Neuron (in vitro differentiated cells): ENCODE results near the gene GRID2.

Experiments
- H2AFZ ChIP-seq: one replicate; pipeline ENCODE4 v1.6.1; 2013; ENCODE audit warnings: low read depth, mild to moderate bottlenecking, inconsistent platforms, low read length, moderate library complexity
- H3K27me3 ChIP-seq: one replicate; pipeline ENCODE4 v1.6.1; 2013; ENCODE audit warnings: low read length; ENCODE audit not compliant: insufficient read depth
- H3K36me3 ChIP-seq: one replicate; pipeline ENCODE4 v1.6.1; 2013; ENCODE audit warnings: low read length; ENCODE audit not compliant: insufficient read depth
- H3K4me1 ChIP-seq: one replicate; pipeline ENCODE4 v1.6.1; 2013; ENCODE audit warnings: low read length; ENCODE audit not compliant: insufficient read depth
- H3K4me3 ChIP-seq: 2 replicates; pipeline ENCODE4 v1.5.1; 2013; ENCODE audit warnings: mild to moderate bottlenecking, low read length, moderate library complexity
- H3K9me3 ChIP-seq: one replicate; pipeline ENCODE4 v1.6.1; 2013; ENCODE audit warnings: low read length

GRID2 gene

DNA sequence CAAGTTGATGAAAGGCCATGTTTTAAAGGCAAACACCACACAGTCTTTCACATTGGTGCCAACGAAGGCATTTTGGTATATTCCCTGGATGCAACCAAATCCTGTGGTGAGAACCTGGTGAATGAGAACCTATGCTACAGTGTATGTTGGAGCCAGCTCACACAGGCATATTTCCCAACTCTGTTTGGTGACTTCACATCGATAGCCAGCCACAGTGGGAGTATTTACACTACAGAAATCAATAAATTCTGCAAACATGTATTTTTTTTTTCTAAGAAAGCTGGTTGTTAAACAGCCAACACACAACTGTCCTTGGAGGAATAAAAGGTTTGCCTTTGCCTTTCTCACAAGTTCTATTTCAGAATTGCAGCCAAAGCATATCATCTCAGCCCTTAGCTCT is 691.0 kb downstream of the GRID2 start:
- Histone ChIP-seq H3K36me3 (no peaks in the 10 kb centered on the region), H2AFZ (no peak overlapping the region), H3K4me3 (no peak overlapping the region), H3K27me3 (no peaks in the 10 kb centered on the region), H3K4me1 (no peaks in the 10 kb centered on the region), H3K9me3 (no peaks in the 10 kb centered on the region)

DNA sequence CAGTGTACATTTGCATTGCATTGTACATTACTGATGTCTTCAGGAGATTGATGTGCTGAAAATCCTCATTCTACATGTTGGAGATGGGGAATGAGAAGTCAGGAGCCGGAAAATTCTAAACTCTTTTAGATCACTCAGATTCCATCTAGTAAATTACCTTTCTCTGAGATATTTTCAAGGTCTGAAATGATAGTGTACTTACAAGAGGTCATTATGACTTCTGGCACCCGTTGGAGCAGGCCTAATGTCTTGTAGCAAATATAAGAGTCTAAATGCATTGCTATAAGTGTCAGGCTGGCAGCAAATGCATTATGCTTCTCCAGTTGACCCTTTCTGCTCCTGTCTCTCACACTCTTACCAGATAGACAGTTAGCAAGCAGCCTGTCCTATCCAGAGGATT is 692.8 kb downstream of the GRID2 start:
- no peaks in the 10 kb centered on the region for H3K4me1 ChIP-seq
- no peak overlapping the region for H3K4me3 ChIP-seq
- H3K36me3 ChIP-seq, result no peaks in the 10 kb centered on the region
- no peaks in the 10 kb centered on the region for H3K27me3 ChIP-seq
- H2AFZ ChIP-seq, result no peak overlapping the region
- no peaks in the 10 kb centered on the region for H3K9me3 ChIP-seq

DNA sequence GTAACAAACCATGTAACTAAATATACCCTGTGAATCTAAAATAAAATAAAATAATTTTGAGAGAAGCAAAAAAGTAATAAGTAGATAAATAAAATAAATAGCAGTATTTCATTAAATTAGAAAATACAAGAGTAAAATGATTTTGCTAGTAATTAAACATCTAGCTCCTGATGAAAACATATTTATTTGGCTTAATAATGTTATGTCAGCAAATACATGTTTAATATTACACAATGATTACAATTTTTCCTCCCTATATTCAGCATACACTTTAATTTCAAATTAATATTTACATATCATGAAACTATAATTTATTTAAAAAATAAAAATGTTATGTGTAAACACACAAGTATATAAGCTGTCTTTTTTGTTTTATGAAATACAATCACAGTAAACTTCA is 697.1 kb downstream of the GRID2 start:
- Histone ChIP-seq H2AFZ (no peak overlapping the region), H3K4me1 (no peaks in the 10 kb centered on the region), H3K27me3 (no peaks in the 10 kb centered on the region), H3K4me3 (no peak overlapping the region), H3K9me3 (no peaks in the 10 kb centered on the region), H3K36me3 (no peaks in the 10 kb centered on the region)

DNA sequence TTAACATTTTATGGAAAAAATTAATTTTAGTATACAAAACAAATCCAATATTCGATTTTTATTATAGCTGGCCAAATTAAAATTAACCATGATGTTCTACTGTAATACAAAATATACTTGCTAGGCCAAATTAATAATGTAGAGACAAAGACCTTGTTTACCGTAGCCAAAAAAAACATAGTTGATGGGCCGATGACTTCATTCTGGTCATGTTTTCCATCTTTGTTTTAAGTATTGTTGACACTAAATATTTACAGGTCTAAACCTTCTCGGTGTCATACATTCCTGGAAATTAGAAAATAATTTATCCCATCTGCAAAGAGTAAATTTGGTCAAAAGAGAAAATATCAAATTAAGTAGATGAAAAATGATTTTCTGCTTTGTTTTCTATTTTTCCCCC is 698.5 kb downstream of the GRID2 start:
- Histone ChIP-seq H3K9me3 (no peaks in the 10 kb centered on the region), H3K4me3 (no peak overlapping the region), H3K4me1 (no peaks in the 10 kb centered on the region), H3K27me3 (no peaks in the 10 kb centered on the region), H2AFZ (no peak overlapping the region), H3K36me3 (no peaks in the 10 kb centered on the region)

DNA sequence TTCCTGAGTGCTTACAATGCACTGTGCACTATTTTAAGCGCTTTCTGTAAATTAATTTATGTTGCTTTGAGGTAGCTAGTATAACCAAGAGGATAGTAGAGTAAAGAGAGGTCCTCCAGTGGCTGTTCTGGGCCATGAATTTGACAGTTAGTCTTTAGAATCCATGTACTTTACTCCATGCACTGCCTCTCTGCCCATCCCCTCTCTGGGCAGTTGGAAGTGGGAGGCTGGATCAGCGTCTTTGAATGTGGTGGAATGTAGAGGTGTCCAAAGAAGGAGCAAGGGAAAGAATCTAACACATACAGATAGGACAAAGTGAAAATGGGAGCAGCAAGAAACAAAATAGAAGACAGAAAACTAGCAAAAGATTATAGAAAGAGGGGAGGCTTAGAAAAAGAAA is 712.6 kb downstream of the GRID2 start:
- Histone ChIP-seq H3K9me3 (no peaks in the 10 kb centered on the region), H3K4me1 (no peaks in the 10 kb centered on the region), H2AFZ (no peak overlapping the region), H3K4me3 (no peak overlapping the region), H3K27me3 (no peaks in the 10 kb centered on the region), H3K36me3 (no peaks in the 10 kb centered on the region)

DNA sequence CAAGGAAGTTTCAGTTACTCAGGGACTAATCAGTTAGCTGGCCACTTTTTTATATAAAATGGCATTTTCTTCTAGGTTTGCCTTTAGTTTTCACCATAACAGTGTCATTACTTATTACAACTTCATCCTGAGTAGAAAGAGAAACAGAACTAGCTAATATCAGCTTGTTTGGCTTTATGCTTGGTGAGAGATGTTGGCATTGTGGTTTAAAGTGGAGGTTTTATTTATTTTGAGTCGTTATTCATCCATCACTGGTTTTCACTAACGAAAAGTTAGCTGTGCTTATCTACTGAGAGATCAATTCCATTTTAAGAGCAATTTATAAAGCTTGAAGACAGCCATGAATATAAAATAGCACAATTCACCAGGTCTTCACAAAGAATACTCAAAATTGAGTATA is 714.5 kb downstream of the GRID2 start:
- Histone ChIP-seq H2AFZ (no peak overlapping the region), H3K4me1 (no peaks in the 10 kb centered on the region), H3K27me3 (no peaks in the 10 kb centered on the region), H3K4me3 (no peak overlapping the region), H3K36me3 (no peaks in the 10 kb centered on the region), H3K9me3 (no peaks in the 10 kb centered on the region)

DNA sequence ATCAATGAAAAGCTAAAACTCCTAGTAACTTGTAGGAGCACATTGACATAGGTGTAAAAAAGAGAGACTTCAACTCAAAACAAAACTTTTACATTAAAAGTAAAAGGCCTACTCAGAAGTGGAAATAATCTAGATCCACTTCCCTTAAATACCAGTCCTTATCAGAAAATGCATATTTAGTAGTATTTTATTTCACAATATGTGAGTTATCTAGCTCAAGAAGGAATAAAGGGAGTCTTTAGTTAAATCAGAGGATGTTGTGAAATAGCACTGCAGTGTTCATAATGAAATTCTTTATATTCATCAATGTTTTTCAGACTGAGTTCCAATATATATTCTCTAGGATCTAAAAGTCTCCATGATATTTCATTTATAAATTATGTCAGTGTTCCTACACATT is 715.0 kb downstream of the GRID2 start:
- no peaks in the 10 kb centered on the region for H3K36me3 ChIP-seq
- no peaks in the 10 kb centered on the region for H3K9me3 ChIP-seq
- no peak overlapping the region for H2AFZ ChIP-seq
- no peaks in the 10 kb centered on the region for H3K27me3 ChIP-seq
- no peak overlapping the region for H3K4me3 ChIP-seq
- H3K4me1 ChIP-seq, result no peaks in the 10 kb centered on the region

DNA sequence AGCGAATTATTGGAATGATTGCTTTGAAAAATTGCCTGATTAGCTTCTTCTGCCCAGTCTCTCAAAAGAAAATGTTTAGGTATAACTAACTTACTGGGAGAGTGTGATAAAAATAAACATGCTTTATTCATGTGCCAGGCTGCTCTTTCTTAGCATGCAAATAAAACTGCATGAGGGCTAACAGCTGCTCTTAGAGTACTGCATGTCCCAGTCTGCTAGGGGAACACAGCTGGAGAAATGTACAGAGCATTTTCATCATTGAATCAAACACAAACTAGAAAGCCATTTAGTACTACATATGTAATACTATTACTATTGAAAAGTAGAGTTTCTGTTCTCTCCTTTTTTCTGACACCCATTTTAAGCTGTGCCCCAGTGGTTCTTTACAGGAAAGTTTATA is 726.0 kb downstream of the GRID2 start:
- Histone ChIP-seq H3K4me3 (no peak overlapping the region), H3K36me3 (no peaks in the 10 kb centered on the region), H3K4me1 (no peaks in the 10 kb centered on the region), H3K9me3 (no peaks in the 10 kb centered on the region), H3K27me3 (no peaks in the 10 kb centered on the region), H2AFZ (no peak overlapping the region)

DNA sequence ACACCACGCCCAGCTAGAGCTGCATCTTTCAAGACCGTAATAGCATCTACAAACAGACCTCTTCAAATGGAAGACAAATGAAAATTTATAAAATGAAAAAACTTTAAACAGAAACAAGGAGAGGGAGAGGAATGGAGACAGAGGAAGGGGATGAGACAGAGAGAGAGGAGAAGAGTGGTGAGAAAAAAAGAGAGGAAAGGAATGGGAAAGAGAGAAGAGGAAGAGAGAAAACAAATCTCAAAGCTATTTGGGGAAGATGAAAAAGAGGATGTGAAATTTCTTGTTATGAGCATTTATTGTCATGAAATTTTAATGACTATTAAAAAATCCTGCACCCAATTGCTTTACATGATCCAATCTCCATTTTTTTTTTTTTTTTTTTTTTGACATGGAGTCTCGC is 726.9 kb downstream of the GRID2 start:
- Histone ChIP-seq H3K4me1 (no peaks in the 10 kb centered on the region), H3K4me3 (no peak overlapping the region), H2AFZ (no peak overlapping the region), H3K9me3 (no peaks in the 10 kb centered on the region), H3K27me3 (no peaks in the 10 kb centered on the region), H3K36me3 (no peaks in the 10 kb centered on the region)

DNA sequence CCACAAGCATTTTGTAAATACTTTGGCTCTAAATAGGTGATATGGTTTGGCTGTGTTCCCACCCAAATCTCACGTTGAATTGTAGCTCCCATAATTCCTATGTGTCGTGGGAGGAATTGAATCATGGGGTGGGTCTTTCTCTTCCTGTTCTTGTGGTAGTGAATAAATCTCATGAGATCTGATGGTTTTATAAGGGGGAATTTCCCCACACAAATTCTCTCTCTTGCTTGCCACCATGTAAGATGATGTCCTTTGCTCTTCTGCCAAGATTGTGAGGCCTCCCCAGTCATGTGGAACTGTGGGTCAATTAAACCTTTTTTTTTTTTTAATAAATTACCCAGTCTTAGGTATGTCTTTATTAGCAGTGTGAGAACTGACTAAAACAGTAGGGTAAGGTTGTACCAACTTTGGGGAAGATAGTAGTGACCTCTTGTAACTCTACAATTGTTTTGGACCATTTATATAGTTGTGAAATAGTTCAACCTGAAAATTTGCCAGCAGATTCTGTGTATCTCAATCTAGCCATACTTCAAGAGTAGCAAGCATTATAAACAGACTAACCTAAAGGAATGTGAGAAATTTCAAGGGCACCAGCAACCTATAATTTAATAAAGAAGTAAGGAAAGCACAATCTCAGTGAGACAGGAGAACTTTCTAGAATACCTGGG is 727.8 kb downstream of the GRID2 start:
- H3K36me3 ChIP-seq, result no peaks in the 10 kb centered on the region
- no peaks in the 10 kb centered on the region for H3K4me1 ChIP-seq
- no peaks in the 10 kb centered on the region for H3K27me3 ChIP-seq
- no peaks in the 10 kb centered on the region for H3K9me3 ChIP-seq
- H3K4me3 ChIP-seq, result no peak overlapping the region
- no peak overlapping the region for H2AFZ ChIP-seq

DNA sequence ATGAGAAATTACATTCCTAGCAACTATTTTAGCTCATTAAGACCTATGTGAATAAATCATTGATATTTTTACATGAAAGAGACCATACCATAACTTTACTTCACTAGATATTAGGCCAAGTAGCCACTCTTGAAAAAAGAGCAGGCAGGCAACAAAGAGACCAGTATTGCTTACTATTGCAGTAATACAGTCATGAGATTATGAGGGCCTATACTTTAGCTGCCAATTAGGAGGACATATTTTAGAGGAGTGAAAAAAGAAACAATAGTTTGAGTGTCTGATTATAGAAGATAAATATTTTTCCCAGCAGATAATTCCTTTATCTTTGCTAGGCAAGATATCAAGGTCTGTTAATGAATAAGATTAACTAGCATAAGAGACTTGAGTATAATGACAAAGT is 739.0 kb downstream of the GRID2 start:
- H3K36me3 ChIP-seq, result no peaks in the 10 kb centered on the region
- H3K4me1 ChIP-seq, result no peaks in the 10 kb centered on the region
- no peaks in the 10 kb centered on the region for H3K9me3 ChIP-seq
- no peaks in the 10 kb centered on the region for H3K27me3 ChIP-seq
- H2AFZ ChIP-seq, result no peak overlapping the region
- no peak overlapping the region for H3K4me3 ChIP-seq

DNA sequence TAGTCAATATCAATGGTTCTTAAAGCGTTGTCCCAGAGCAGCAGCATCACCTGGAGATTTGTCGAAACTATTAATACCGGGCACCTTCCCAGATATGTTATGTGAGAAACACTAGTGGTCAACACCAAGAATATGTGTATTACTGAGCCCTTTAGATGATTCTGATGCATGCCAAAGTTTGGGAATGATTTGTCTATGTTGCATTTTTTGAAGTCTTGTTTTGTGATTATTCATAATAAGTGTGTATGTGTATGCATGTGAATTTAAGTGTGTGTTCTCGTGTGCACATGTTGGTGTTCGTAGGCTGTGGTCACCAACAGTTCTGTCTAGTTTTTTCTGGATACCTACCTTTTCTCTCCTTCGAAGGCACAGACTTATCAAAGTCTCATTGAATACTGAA is 749.4 kb downstream of the GRID2 start:
- H3K4me3 ChIP-seq, result no peak overlapping the region
- no peaks in the 10 kb centered on the region for H3K36me3 ChIP-seq
- H2AFZ ChIP-seq, result no peak overlapping the region
- H3K27me3 ChIP-seq, result no peaks in the 10 kb centered on the region
- no peaks in the 10 kb centered on the region for H3K9me3 ChIP-seq
- peaks cover 23% of the 10 kb centered on the region for H3K4me1 ChIP-seq

DNA sequence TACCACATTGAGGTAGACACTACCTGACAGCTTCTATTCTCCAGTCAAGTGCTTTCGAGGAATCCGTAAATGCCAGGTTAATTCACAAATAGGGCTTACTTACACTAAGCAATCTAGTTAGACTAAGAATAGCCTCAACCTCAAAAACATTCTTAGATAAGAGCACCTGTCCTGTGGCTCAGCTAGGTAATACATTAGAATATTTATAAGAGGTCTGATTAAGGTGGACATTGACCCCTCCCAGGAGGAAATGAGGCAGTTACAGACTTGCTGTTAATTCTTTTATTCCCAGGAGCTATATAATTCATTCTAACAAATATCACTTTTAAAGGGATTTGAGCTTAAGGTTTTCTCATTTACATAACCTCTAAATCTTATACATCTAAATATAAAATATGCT is 758.1 kb downstream of the GRID2 start:
- no peaks in the 10 kb centered on the region for H3K9me3 ChIP-seq
- no peak overlapping the region for H2AFZ ChIP-seq
- no peaks in the 10 kb centered on the region for H3K4me1 ChIP-seq
- no peaks in the 10 kb centered on the region for H3K36me3 ChIP-seq
- H3K27me3 ChIP-seq, result no peaks in the 10 kb centered on the region
- H3K4me3 ChIP-seq, result no peak overlapping the region

DNA sequence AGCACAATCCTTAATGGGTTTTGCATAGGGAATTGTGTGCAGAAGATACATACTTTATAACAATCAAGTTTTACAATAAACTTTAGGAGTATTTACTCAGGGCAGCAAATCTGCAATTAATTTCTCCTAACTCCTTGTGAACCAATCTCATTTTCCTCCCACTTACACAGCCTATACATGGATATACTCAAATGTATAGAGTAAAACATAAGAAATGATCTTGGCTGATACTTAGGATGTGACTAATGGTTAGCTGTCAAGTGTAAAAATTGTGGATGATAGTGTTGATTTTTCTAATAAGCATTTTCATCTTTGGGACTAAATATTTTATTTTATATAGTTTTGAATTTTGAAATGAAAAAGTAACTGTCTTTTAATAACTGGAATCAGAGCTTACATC is 759.6 kb downstream of the GRID2 start:
- H2AFZ ChIP-seq, result no peak overlapping the region
- H3K4me1 ChIP-seq, result no peaks in the 10 kb centered on the region
- H3K4me3 ChIP-seq, result no peak overlapping the region
- no peaks in the 10 kb centered on the region for H3K9me3 ChIP-seq
- no peaks in the 10 kb centered on the region for H3K27me3 ChIP-seq
- H3K36me3 ChIP-seq, result no peaks in the 10 kb centered on the region
